Activated T-cell treated with anti-CD3 and anti-CD28 coated beads for 1 hour (primary cell): Measurements from ENCODE around the gene MASP2.

Experiments used
- DNase-seq: peaks from one replicate; pipeline ENCODE4 v3.0.0-alpha.2; 2020; ENCODE audit warnings: low read depth

MASP2 gene

GRCh38 chr1:10989095-10989494 lies 57.9 kb downstream of the MASP2 start:
- no peak for DNase-seq

GRCh38 chr1:10987840-10988417 lies 59.1 kb downstream of the MASP2 start:
- no peak for DNase-seq

- no peak for DNase-seq
Observed at GRCh38 chr1:10986525-10986890, 60.5 kb downstream of the MASP2 start.

GRCh38 chr1:10980841-10981727 lies 66.0 kb downstream of the MASP2 start:
- DNase-seq: no peak

GRCh38 chr1:10980094-10980577 lies 66.9 kb downstream of the MASP2 start:
- DNase-seq: no peak

- DNase-seq: no peak
Observed at GRCh38 chr1:10979483-10979920, 67.5 kb downstream of the MASP2 start.

- DNase-seq: no peak
Observed at GRCh38 chr1:10978719-10979118, 68.3 kb downstream of the MASP2 start.
